ENCODE results near the gene NDUFS2. TPM values are rescaled to one million over a fixed set of nuclear protein-coding genes. Genes with fewer than 3 reads are reported as not detected.

Gene NDUFS2
- total and polyA plus RNA-seq, 2 of the 8 experiments (the other 6 are each of a cell fraction or from before 2014, with no cell fraction given), result 95.1 to 113 TPM

DNA sequence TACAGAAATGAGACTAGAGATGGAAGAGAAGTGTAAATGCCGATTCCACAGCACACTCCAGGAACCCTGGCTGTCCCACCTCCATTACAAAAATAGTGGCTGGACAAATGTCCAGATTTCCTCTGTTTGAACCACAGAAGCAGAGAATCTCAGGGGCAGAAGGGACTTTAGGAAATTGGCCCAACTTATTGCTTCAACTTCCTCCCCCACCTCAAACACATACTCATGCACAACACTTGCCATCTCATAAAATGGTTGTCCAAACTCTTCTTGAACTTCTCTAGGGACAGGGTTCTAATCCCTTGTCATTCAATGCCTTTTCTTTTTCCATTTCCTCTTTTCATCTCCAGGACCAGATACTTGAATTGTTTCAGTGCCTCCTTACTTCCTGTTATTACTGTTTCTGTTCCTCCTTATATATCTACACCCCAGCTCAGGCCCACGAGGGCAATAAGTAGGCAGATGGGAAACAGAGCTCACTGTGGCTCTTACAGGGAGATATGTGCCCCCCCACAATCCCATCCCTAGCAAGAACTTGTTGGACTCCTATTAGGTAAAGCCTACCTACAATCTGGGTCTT is 16.3 kb upstream of the NDUFS2 start:
- H3K4me3 ChIP-seq (ENCODE audit: extremely low read depth in 1 of 4, insufficient read depth in 2 of 4, low read depth in 3 of 4, low read length in 4 of 4), result no peak overlapping the region
- no peaks in the 10 kb centered on the region for H3K79me1 ChIP-seq (ENCODE audit: low read depth, low read length)
- H3K23me2 ChIP-seq (ENCODE audit: low read depth, low read length), result no peaks in the 10 kb centered on the region; the same call in 1 of the 2 replicates
- H3K9me3 ChIP-seq (ENCODE audit: insufficient read depth in 2 of 2, low read depth in 1 of 2, low read length in 1 of 2), result no peaks in the 10 kb centered on the region
- H2BK5ac ChIP-seq (ENCODE audit: low read depth, low read length), result no peak overlapping the region
- H2BK20ac ChIP-seq (ENCODE audit: low read length), result no peak overlapping the region
- no peaks in the 10 kb centered on the region for H3K79me2 ChIP-seq (ENCODE audit: control insufficient read depth in 1 of 2, insufficient read depth in 2 of 2, low read length in 2 of 2)
- no peak overlapping the region for H4K5ac ChIP-seq (ENCODE audit: insufficient read length, low read depth, low read length)
- H3K18ac ChIP-seq (ENCODE audit: extremely low read depth, low read length), result no peak overlapping the region
- CTCF ChIA-PET (ENCODE audit: partially characterized antibody), result interaction anchor here (0.7 to 1.4 kb wide), 3 partner anchors 15 to 107 kb away, joined by 3 to 4 read pairs (median 4); no protein-coding TSS in a partner anchor
- H4K91ac ChIP-seq (replicated peaks; ENCODE audit: insufficient read length, low read length), result no peak overlapping the region
- WGBS, 2 experiments (ENCODE audit: extremely low coverage in 1 of 2, insufficient coverage in 1 of 2, insufficient read length in 1 of 2, insufficient replicate concordance in 2 of 2, low coverage in 1 of 2, low lambda C conversion rate in 2 of 2, missing lambda C conversion rate in 1 of 2), result 86% methylated on average over 2 of the region's 2 CpGs; no CpG with 5 or more reads in 1 of the 2 experiments
- H4K20me1 ChIP-seq (replicated peaks in 1 of 2; ENCODE audit: control insufficient read depth in 1 of 2, insufficient read depth in 2 of 2, low read length in 2 of 2), result no peaks in the 10 kb centered on the region
- H2BK15ac ChIP-seq (ENCODE audit: low read length), result no peak overlapping the region
- FAIRE-seq (no peak), DNase-seq (ENCODE audit: low read depth in 1 of 2, low spot score in 2 of 2) (no peak)
- POLR2A ChIA-PET (ENCODE audit: partially characterized antibody), result interaction anchor here (0.7 to 1.2 kb wide), 2 partner anchors 13 to 16 kb away, joined by 4 read pairs; partner anchors contain the start of genes ADAMTS4 and NDUFS2
- no peak overlapping the region for H3K23ac ChIP-seq (ENCODE audit: insufficient read length)
- no peak overlapping the region for H3K4ac ChIP-seq (replicated peaks; ENCODE audit: insufficient read length, low read depth, low read length)
- H2AFZ ChIP-seq (ENCODE audit: low read length), result no peak overlapping the region
- H2BK12ac ChIP-seq (ENCODE audit: low read depth, low read length), result no peak overlapping the region
- H3K9ac ChIP-seq (replicated peaks in 1 of 4; ENCODE audit: extremely low read depth in 1 of 4, low read depth in 3 of 4, low read length in 3 of 4), result no peak overlapping the region
- H2BK120ac ChIP-seq (replicated peaks; ENCODE audit: low read depth, low read length), result no peak overlapping the region
- no peaks in the 10 kb centered on the region for H3K4me1 ChIP-seq (replicated peaks in 1 of 4; ENCODE audit: control insufficient read depth in 3 of 4, insufficient read depth in 4 of 4, low read length in 3 of 4)
- no peaks in the 10 kb centered on the region for H3K27me3 ChIP-seq (replicated peaks in 1 of 4; ENCODE audit: control insufficient read depth in 3 of 4, extremely low read depth in 1 of 4, insufficient read depth in 3 of 4, low read length in 3 of 4)
- H3K27ac ChIP-seq (ENCODE audit: low read depth, low read length), result no peak overlapping the region
- no peak overlapping the region for H3K14ac ChIP-seq (ENCODE audit: insufficient read length)
- no peak overlapping the region for H3K4me2 ChIP-seq (ENCODE audit: insufficient read depth in 1 of 2, low read depth in 2 of 2, low read length in 2 of 2)
- no peak overlapping the region for H2AK5ac ChIP-seq (ENCODE audit: low read depth, low read length)
- no peak for TF ChIP-seq TEAD4 (IDR thresholded peaks at IDR 0.05; ENCODE audit: low read depth, low read length)
- TF ChIP-seq TBP (IDR thresholded peaks at IDR 0.05; ENCODE audit: low read depth, low read length), result no peak
- TF ChIP-seq BACH1 (IDR thresholded peaks at IDR 0.05; ENCODE audit: low read length), result no peak
- no peak for TF ChIP-seq SUZ12 (IDR thresholded peaks at IDR 0.05; ENCODE audit: low read length)
- no peak for TF ChIP-seq SIN3A (conservative IDR thresholded peaks at IDR 0.05 in 1 of 2, IDR thresholded peaks at IDR 0.05 in 1 of 2; ENCODE audit: low read depth in 1 of 2, low read length in 2 of 2)
- TF ChIP-seq FOSL1 (IDR thresholded peaks at IDR 0.05; ENCODE audit: insufficient read depth, low read depth, low read length), result no peak
- no peak for TF ChIP-seq CREB1 (IDR thresholded peaks at IDR 0.05)
- no peak for TF ChIP-seq SIX5 (IDR thresholded peaks at IDR 0.05; ENCODE audit: low read depth, low read length)
- TF ChIP-seq CEBPB (IDR thresholded peaks at IDR 0.05; ENCODE audit: low read depth, low read length), result no peak
- H4K8ac ChIP-seq (ENCODE audit: extremely low read depth, insufficient read depth, low read length), result no peak overlapping the region
- 0 out of 8 replicates have a peak, but pooled peaks cover 0 to 2% (median 0%) of the 10 kb centered on the region in 4 experiments for H3K36me3 ChIP-seq (ENCODE audit: control insufficient read depth in 2 of 4, insufficient read depth in 4 of 4, low read length in 3 of 4)
- no peak overlapping the region for H3K56ac ChIP-seq (replicated peaks; ENCODE audit: insufficient read length, low read depth, low read length)

Measured in H1 (cell line).